Measurements from ENCODE around the gene ZNF530. TPM values are rescaled to one million over a fixed set of nuclear protein-coding genes. Genes with fewer than 3 reads are reported as not detected.

ZNF530 gene
- total RNA-seq, 3 donors from 2014 or later = 2.9 to 6.9 (median 5.3) TPM

GRCh38 chr19:57632987-57633831 lies 33.5 kb downstream of the ZNF530 start, which contains the start of gene ZNF211:
ZNF211 (plus strand) TSS chr19:57633168; CDS start chr19:57633347, 179 bp downstream.
- peak; percentile 85 to 89 for DNase-seq (ENCODE audit: low spot score in 2 of 2)

DNA sequence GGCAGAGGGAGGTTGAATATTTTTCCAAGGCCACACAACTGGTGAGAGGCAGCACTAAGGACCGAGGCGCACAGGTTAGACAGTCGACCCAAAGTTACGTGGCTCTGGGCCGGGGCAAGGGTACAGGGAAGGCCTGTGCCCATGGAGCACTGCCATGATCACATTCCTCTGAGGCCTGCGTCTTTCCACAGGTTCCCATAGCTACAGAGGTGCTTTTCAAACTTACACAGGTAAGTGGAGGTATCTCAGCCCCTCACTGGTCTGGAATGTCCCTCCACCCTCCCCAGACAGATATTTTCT lies 34.1 kb downstream of the ZNF530 start:
- Histone ChIP-seq H3K9me3 (peaks cover 25 to 41% of the 10 kb centered on the region in 2 donors), H3K36me3 (peaks cover 15% of the 10 kb centered on the region), H3K4me3 (peak overlapping the region; percentile 71 to 90 (median 87)), H3K27ac (peak overlapping the region in 1 of 2 donors; percentile 85), H3K27me3 (no peaks in the 10 kb centered on the region), H3K4me1 (no peaks in the 10 kb centered on the region)
- intact Hi-C loops (cut with DNase I; ENCODE audit: low total_unique reads) = no loop called here
- DNase-seq (ENCODE audit: low spot score in 2 of 2) = no peak
- TF ChIP-seq POLR2A (IDR thresholded peaks at IDR 0.05) (no peak), POLR2AphosphoS5 (IDR thresholded peaks at IDR 0.05) (no peak)
- TF ChIP-seq, protein P1, sequence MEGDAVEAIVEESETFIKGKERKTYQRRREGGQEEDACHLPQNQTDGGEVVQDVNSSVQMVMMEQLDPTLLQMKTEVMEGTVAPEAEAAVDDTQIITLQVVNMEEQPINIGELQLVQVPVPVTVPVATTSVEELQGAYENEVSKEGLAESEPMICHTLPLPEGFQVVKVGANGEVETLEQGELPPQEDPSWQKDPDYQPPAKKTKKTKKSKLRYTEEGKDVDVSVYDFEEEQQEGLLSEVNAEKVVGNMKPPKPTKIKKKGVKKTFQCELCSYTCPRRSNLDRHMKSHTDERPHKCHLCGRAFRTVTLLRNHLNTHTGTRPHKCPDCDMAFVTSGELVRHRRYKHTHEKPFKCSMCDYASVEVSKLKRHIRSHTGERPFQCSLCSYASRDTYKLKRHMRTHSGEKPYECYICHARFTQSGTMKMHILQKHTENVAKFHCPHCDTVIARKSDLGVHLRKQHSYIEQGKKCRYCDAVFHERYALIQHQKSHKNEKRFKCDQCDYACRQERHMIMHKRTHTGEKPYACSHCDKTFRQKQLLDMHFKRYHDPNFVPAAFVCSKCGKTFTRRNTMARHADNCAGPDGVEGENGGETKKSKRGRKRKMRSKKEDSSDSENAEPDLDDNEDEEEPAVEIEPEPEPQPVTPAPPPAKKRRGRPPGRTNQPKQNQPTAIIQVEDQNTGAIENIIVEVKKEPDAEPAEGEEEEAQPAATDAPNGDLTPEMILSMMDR (IDR thresholded peaks at IDR 0.05) = no peak

More at GRCh38 chr19:57632987-57633831, 33.5 kb downstream of the ZNF530 start, which contains the start of gene ZNF211:
- intact Hi-C loops (cut with DNase I; ENCODE audit: low total_unique reads) = no loop called here
- peaks cover 24 to 41% of the 10 kb centered on the region in 2 donors for H3K9me3 ChIP-seq
- no peaks in the 10 kb centered on the region for H3K4me1 ChIP-seq
- peaks cover 9% of the 10 kb centered on the region for H3K36me3 ChIP-seq
- no peaks in the 10 kb centered on the region for H3K27me3 ChIP-seq
- H3K27ac ChIP-seq = peak within 1 kb of the TSS; percentile 85 to 88
- TF ChIP-seq, protein P1 (IDR thresholded peaks at IDR 0.05) = no peak
- TF ChIP-seq POLR2A (IDR thresholded peaks at IDR 0.05) (peak; percentile 38), POLR2AphosphoS5 (IDR thresholded peaks at IDR 0.05) (peak; percentile 43 to 70 (median 55))
- peak within 1 kb of the TSS; percentile 71 to 90 (median 87) for H3K4me3 ChIP-seq

GRCh38 chr19:57637379-57637778 lies 37.7 kb downstream of the ZNF530 start:
- DNase-seq (ENCODE audit: low spot score in 2 of 2) = no peak
- H3K4me3 ChIP-seq = no peak overlapping the region
- peaks cover 57 to 71% of the 10 kb centered on the region in 2 donors for H3K9me3 ChIP-seq
- intact Hi-C loops (cut with DNase I; ENCODE audit: low total_unique reads) = no loop called here
- no peak overlapping the region for H3K27ac ChIP-seq
- TF ChIP-seq POLR2AphosphoS5 (IDR thresholded peaks at IDR 0.05) (no peak), POLR2A (IDR thresholded peaks at IDR 0.05) (no peak)
- TF ChIP-seq, protein P1 (IDR thresholded peaks at IDR 0.05) = no peak
- peaks cover 49% of the 10 kb centered on the region for H3K36me3 ChIP-seq
- H3K27me3 ChIP-seq = no peaks in the 10 kb centered on the region
- H3K4me1 ChIP-seq = no peaks in the 10 kb centered on the region

DNA sequence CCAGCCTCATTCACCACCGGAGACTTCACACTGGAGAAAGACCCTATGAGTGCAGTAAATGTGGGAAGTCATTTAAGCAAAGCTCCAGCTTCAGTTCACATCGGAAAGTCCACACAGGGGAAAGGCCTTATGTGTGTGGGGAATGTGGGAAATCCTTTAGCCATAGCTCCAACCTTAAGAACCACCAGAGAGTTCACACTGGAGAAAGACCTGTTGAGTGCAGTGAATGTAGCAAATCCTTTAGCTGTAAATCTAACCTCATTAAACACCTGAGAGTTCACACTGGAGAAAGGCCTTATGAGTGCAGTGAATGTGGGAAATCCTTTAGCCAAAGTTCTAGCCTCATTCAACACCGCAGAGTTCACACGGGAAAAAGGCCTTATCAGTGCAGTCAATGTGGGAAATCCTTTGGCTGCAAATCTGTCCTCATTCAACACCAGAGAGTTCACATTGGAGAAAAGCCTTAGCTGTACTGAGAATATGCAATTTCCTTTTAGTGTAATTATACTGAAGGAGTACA lies 42.1 kb downstream of the ZNF530 start:
- TF ChIP-seq, protein P1 (IDR thresholded peaks at IDR 0.05) = no peak
- TF ChIP-seq POLR2AphosphoS5 (IDR thresholded peaks at IDR 0.05) (no peak), POLR2A (IDR thresholded peaks at IDR 0.05) (no peak)
- Histone ChIP-seq H3K36me3 (peaks cover 44% of the 10 kb centered on the region), H3K27ac (peak overlapping the region in 1 of 2 donors; percentile 14), H3K27me3 (no peaks in the 10 kb centered on the region), H3K9me3 (peaks cover 75 to 82% of the 10 kb centered on the region in 2 donors), H3K4me3 (no peak overlapping the region), H3K4me1 (no peaks in the 10 kb centered on the region)
- intact Hi-C loops (cut with DNase I; ENCODE audit: low total_unique reads) = no loop called here
- DNase-seq (ENCODE audit: low spot score in 2 of 2) = no peak
